ENCODE measurements around the gene CISD3. TPM values are rescaled to one million over a fixed set of nuclear protein-coding genes. Genes with fewer than 3 reads are reported as not detected.

Gene CISD3, protein sequence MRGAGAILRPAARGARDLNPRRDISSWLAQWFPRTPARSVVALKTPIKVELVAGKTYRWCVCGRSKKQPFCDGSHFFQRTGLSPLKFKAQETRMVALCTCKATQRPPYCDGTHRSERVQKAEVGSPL
- total RNA-seq = 87.9 TPM
- long read RNA-seq, transcript CISD3-204 (4 exons, 2,074 nt) = major isoform, 111 of 151 reads
- long read RNA-seq, transcript CISD3-206 (3 exons, 2,326 nt) = minor isoform, 24 of 151 reads
- long read RNA-seq, partial matches to known transcripts = 0 of 151 reads
- long read RNA-seq, other reads (novel, unspliced or antisense) = 14 of 151 reads

DNA sequence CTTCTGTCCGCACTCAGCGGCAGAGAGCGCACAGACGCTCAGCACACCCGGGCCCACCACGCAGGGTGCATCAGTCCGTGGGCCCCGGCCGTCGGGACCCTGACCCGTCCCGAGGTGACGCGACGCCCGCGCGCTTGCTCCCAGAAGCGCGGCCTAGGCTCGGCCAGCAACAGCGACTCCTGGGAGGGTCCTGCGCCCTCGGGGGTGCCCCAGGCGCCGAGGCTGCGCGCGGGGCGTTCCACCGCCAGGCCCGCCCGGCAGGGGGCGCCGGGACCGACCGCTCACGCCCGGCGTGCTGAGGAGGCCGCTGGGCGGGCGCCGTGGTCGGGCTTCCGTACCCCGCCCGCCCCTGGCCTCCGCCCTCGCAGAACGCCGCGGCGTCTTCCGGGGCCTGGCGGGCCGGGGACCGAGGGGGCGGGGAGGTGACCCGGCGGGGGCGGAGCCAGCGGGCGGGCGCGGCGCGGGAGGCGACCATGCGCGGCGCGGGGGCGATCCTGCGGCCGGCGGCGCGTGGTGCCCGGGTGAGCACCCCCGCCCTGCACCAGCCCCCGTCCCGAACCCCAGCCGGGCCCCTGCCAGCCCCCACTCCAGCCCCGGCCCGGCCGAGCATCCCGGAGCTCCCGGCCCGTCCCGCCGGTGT, at the start of gene CISD3:
Gene CISD3 (plus strand): TSS at position 456 of the 640 bp plus-strand sequence. CDS start 18 bp downstream, at position 474.
- intact Hi-C loops (cut with micrococcal nuclease) = no loop called here
- DNase-seq = peak; percentile 95
- ATAC-seq = peak; percentile 84

DNA sequence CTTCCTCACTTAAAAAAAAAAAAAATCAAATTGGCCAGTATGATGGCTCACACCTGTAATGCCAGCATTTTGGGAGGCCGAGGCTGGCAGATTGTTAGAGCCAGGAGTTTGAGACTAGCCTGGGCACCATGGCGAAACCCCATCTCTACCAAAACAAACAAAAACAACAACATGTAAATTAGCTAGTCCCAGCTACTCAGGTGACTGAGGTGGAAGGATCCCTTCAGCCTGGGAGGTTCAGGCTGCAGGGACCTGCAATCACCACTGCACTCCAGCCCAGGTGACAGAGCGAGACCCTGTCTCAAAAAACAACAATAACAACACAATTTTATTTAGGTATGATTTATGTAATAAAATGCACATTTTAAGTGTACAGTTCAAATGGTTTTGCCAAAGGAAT, 49.0 kb upstream of the CISD3 start:
- intact Hi-C loops (cut with micrococcal nuclease) = no loop called here
- DNase-seq (no peak), ATAC-seq (no peak)

DNA sequence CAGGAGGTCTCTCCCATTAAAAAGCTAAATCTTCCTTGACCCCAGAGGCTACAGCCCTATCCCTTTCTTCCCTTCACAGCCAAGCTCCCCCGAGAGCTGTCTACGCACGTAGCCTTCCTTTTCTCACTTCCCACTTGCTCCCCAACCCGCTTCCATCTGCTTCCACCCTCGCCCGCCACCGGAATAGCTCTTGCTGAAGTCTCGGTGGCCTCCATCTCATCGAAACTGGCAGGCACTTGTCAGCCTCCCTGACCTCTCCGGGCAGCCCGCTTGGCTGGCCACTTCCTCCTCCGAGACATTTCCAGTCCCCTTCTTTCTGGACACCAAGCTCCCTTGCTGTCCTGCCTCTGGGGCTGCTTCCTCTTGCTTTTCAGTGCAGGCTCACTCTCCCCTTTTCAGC, 44.6 kb upstream of the CISD3 start:
- DNase-seq (peak; percentile 59), ATAC-seq (peak; percentile 53)
- intact Hi-C loops (cut with micrococcal nuclease) = no loop called here

DNA sequence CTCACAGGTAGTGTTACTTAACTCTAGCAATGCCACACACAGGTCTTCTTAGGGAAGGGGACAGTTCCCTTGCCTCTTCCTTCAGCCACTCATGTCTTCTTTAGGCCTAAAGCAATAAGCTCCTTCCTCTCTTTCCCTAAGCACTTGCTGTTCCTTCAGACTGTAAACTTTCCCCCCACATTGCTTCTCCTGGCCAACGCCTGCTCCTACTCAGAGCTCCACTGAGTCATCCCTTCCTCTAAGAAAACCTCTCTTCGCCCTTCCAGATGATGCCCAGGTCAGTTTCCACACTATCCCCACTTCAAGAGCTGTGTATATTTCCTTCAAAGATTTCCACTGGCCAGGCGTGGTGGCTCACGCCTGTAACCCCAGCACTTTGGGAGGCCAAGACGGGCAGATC, 42.9 kb upstream of the CISD3 start:
- no peak for ATAC-seq
- intact Hi-C loops (cut with micrococcal nuclease) = no loop called here
- no peak for DNase-seq

DNA sequence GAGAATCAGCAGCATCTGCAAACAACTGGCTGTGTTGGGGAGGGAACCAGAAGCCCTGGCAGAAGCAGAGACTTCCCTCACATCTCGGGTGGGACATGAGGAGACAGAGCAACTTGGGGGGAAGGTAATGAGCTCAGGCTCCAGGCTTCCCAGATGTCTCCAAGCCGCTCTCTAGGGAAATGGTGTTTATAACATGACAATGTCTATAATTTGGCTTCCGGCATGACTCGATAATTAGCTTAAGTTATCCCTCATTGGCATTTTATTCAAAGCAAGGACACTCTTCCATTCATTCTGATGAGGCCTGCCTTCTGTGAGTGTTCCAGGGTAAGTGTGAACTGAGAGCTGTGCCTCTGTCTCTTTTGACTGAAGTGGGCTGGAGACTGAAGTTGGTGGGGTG, 39.8 kb upstream of the CISD3 start:
- intact Hi-C loops (cut with micrococcal nuclease) = no loop called here
- DNase-seq (no peak), ATAC-seq (no peak)

DNA sequence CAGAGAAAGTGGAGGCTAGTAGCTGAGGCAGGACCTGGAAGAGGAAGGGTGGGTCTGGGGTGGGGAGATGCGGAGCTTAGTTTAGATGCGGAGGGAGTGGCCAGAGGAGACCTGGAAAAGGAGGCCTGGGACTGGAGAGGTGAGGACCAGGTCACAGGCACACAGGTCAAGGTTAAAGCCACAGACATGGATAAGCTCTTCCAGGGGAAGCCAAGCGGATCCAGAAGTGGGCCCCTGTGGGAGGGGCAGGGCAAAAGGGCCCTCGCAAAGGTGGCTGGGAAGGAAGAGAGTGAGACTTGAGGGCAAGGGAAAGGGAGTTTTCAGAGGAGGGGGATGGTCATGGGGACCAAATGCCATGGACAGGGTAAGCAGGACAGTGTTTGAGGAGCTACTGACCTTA, 39.0 kb upstream of the CISD3 start:
- ATAC-seq (no peak), DNase-seq (no peak)
- intact Hi-C loops (cut with micrococcal nuclease) = no loop called here

DNA sequence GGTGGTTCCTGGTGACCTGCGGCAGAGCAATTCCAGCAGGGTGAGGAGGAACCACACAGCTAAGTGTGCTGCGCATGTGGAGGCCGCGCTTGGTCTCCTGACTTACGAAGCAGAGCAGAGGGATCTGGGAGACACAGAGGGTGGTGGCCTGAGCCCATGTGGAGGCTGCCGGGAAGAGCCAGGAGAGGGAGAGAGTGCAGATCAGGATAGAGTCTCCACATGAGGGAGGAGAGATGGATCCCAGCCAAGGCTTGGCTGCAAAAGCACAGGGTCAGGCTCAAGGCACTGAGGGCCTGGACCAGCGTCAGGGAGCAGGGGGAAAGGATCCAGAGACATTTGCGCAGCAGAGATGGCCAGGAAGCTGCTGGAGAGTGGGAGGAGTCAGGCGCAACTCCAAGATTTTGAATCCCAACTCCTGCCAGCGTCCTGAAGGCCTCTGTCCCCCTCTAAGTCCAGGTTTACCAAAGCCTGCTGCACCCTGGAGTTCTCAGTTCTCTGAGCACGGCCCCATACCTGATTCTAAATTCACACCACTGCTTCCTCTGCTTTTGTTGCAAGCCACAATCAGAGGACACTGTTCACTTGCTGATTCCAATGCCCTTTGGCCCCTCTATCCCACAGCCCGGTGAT, 36.3 kb upstream of the CISD3 start:
- ATAC-seq (peak; percentile 99), DNase-seq (peak; percentile 94)
- intact Hi-C loops (cut with micrococcal nuclease) = no loop called here

DNA sequence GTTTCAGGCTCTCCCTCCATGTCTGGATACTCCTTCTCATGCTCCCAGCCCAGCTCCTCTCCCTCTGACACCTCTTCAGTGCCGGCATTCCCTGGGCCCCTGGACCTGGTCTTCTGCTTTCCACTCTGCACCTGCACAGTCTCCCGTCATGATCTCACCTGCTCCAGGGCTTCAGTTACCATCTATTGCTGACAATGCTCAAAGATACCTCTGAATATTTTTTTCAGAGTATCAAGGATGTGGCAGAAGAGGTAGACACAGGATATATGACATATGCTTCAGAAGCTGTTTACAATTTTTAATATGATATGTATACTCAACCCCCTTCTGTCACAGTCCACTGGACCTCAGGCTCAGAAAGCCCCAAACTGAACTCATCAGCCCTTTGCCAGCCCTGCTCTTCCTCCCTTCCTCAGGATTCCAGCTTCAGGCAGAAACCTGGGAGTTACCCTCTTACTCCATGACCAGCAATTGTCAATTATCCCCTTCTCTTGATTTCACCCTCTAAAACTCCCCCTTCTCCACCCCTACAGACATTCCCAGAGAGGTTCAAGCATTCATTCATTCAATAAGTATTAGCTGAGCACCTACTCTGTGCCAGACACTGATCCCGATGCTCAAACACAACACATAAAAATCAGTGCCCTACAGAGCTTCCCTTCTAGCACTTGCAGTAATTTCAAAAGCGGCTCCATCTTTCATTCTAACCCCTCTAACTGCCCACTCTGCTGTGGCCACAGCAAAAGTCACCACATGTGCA, 32.9 kb upstream of the CISD3 start:
- ATAC-seq = no peak
- intact Hi-C loops (cut with micrococcal nuclease) = no loop called here
- DNase-seq = no peak

DNA sequence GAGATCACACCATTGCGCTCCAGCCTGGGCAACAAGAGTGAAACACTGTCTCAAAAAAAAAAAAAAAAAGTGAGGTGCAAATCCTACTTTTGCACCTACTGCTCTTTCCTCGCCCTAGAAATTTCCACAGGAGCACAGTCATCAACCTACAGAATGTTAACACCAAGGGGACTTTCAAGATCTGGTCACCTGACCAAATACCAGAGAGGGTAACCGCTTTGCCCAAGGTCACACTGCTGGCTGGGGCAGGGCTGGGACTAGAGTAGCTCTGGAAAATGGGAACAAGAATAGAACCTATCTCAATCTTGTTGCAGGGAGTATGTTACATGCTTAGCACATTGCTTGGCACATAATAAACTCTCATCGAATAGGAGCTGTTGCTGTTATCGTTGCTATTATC, 31.4 kb upstream of the CISD3 start:
- no peak for DNase-seq
- intact Hi-C loops (cut with micrococcal nuclease) = no loop called here

DNA sequence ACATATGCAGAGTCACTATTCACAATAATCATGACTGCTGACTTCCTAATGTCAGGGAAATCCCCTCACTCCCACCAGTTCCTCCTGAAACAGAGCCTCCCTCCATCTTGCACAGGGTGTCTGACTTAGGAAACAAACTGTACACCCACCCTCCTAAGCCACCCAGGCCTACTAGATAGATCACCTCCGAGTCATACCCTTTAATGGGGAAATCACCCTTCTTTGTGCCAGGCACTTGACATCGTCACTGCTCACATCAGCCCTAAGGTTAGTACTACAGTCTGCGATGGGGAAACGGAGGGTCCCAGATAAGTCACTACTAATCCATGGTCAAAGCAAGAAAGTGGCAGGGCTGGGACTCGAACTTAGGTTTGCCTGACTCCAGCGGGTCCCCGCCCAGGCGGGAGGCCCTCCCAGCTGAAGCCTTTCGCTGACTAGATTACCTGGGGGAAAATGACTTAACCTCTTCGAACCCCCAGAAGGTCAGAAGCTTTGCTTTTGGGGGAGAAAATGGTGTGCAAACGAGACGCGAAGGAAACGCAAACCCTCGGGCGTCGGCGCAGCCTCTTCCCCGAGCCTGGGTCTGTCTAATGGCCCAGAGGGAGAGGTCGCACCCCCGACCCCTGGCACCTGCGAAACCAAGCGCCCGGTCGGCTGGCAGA, 28.5 kb upstream of the CISD3 start:
- intact Hi-C loops (cut with micrococcal nuclease) = no loop called here
- no peak for ATAC-seq
- no peak for DNase-seq

More for the DNA sequence above, 31.4 kb upstream of the CISD3 start:
- ATAC-seq = no peak

DNA sequence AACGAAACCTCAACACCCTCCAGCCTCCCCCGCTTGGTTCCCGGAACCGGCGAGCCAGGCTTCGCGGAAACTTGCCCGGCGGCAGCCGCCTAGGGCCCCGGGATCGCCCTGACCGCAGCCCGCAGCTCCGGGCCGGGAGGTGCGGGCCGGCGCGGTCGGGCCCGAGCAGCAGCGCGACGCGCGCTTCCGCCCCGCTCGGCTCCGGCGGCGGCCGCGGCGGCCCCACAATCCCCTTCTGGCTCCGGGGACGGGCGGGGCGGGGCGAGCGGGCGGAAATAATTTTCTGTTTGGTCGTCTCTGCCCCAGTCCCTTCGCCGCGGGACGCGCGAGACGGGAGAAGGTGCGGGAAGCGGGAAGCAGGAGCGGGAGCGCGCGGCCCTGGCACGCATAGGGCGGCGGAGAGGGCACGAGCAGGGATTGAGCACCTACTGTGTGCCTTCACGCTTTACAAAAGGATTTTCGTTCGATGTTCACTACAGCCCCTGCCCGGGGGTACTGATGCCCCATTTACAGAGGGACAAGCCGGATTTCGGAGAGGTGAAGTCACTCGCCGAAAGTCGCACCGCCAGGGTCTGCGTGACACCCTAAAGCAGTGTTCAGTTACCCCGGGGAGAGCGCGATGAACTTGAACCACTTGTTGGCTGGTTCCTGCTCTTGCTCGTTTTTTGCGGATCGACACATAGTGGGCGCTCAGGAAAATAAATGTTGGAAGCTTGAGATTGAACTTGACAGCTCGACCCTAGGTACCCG, 27.8 kb upstream of the CISD3 start:
- peak; percentile 67 for ATAC-seq
- intact Hi-C loops (cut with micrococcal nuclease) = no loop called here

DNA sequence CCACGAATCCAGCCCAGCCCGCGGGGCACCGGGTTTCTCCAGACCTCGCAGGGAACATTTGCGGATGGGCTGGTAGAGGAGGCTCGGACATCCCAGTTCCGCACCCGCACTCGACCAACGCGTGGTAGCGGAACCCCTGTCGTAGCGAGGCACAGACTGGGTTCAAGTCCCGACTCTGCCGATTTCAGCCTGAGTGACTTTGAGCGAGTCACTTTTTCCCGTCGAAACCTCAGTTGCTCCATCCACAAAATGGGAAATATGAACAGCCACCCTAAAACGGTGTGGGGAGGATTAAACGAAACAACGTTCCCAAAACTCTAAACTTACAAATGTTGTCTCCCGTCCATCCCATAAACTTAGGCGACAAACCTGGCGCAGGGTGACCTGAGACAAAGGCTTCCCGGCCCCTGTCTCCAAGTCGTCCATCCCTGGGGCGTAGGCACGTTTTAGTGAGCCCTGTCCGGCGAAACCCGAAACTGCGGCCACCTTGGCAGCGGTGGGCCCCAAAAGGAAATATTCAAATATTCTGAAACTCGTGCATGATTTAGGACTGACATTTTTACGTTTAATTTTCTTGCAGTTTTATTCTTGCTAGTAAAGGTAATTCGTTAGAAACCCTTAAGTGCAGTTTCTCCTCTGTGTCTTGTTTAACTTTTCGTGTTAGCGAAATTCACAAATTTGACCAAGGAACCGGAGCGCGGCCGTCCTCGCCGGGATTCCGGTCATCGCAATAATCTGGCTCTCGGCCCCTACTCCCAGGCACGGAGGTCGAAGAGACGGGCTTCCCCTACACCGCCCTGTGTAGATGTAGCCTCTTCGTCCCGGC, 27.0 kb upstream of the CISD3 start:
- intact Hi-C loops (cut with micrococcal nuclease) = no loop called here
- peak; percentile 0 for ATAC-seq
- peak; percentile 52 for DNase-seq

More for the DNA sequence above, 27.8 kb upstream of the CISD3 start:
- peak; percentile 92 for DNase-seq

DNA sequence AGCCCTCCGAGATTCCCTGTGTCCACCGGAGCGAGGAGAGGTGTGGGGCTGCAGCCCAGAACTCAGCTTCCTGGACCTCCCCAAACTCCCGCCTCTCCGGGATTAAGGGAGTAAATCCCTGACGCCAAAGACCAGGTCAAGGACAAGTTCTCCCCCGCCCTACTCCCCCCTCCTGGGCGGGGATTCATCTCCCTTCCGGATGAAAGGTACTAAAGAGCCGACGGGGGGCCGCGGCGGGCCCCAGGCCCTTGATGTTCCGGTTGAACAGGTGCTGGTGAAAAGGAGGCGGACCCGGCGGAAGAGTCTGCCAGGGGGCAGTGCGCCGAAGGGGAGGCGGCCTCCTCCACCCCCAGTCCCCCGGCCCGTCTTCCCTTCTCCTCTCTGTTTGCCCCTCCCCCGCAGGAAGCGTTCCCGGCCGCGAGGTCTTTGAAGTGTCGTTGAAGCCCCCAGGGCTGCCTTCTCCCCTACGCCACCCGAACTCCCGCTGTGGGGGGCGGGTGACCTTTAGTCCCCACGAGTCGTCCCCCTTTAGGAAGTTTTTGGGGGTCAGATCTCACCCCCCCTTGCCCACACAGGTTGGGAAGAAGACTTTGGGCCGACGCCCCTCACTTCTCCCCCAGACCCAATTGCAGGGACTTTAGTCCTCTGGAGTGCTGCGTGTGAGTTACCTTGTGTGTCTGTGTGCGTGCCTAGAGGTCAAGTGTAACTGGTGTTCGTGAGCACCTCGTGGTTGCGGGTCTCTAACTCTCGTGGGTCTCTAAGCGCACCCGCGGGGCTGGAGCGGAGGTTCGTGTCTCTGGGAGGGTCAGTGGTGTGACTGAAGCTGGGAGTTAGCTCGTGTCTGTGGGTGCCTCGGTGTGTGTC, 26.2 kb upstream of the CISD3 start:
- intact Hi-C loops (cut with micrococcal nuclease) = no loop called here
- ATAC-seq = peak; percentile 64
- DNase-seq = peak; percentile 91

DNA sequence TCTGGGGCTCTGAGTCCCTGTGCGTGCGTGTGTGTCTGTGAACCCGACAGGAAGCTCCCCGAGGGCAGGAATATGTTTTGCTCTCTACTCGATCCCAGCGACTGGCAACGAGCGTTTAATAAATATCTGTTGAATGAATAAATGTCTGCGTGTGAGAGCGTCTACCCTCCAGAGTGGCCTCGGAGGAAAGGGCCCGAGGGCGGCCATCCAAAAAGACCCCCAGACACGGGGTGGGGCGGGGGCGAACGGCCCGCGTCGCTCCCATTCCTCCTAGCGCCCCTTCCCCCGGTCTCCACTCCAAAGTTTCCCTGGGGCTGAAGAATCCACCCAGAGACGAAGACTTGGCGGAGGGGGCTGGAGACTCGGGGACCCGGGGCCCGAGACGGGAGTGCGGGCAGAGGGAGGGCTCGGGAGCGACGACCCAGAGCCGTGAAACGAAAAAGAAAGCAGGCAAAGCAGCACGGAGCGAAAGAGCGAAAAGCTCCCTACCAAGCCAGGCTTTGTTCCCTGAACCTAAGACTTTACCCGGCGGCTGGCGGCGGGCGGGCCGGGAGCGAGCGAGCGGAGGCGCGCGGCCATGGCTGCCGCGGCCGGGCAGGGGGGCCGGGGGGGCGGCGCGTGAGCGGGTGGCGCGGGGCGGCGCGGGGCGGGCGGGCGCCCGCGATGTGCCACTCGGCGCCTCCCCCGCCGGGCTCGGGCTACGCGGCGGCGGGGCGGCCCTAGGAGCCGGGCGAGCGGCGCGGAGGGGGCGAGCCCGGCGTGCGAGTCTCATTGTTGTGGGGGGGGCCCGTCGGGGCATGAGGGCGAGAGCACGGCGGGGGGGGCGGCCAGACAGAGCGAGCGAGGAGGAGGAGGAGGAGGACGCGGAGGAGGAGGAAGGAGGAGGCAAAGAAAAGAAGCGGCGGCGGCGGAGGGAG, 25.3 kb upstream of the CISD3 start, which contains the start of gene MLLT6:
Gene MLLT6 (plus strand): TSS at position 668 of the 917 bp plus-strand sequence. CDS start 360 bp downstream, outside the sequence.
- ATAC-seq (peak; percentile 50), DNase-seq (peak; percentile 90)
- intact Hi-C loops (cut with micrococcal nuclease) = no loop called here

DNA sequence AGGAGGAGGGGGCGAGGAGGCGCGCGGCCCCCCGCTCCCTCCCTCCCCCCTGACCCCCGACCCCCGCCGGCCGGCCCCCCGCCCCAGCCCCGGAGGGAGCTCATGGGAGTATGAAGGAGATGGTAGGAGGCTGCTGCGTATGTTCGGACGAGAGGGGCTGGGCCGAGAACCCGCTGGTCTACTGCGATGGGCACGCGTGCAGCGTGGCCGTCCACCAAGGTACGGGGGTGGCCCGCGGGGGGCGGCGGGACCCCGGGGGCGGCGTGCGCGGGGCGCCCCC, 24.7 kb upstream of the CISD3 start:
- ATAC-seq = no peak
- DNase-seq = no peak
- intact Hi-C loops (cut with micrococcal nuclease) = no loop called here

All from left ventricle myocardium superior (tissue), 1 donor.